ENCODE measurements around the gene MRPL33.

The MRPL33 gene

DNA sequence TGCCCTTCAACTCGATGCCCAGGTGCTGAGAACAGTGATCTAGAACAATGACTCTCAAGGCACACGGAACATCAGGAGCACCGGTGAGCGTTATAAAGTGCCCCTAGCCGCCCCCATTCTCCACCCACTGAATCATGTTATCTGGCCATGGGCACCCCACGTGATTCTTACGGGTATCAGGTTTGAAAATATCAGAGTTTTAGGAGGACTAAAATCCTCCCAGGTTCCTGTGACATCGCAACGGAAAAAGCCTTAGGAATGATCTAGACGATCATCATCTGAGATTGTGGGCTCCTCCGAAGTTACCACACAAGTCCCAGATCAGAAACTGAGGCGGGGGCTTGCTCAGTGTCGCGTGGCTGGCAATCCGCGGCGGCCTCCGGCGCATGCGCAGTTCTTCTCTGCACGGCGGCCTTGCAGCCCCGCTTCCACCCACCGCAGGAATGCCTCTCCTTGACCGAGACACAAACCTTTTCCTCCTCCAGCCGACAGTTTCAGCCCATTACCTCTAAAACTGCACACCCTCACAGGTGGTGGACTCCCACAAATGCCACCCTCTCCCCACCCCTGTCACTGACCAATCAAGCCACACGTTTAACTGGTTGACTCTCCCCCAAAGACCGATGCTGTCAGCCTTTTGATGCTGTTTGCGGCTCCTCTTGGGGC is 5.8 kb upstream of the MRPL33 start:
- DNase-seq (ENCODE audit: low read depth), result no peak
- no peak for TF ChIP-seq CTCF (IDR thresholded peaks at IDR 0.05; ENCODE audit: control insufficient read depth, extremely low read depth, insufficient read depth)
- no peak overlapping the region for H3K4me3 ChIP-seq (ENCODE audit: low read depth, low read length)

- TF ChIP-seq CTCF (IDR thresholded peaks at IDR 0.05; ENCODE audit: control insufficient read depth, extremely low read depth, insufficient read depth), result no peak
- DNase-seq (ENCODE audit: low read depth), result no peak
- no peak overlapping the region for H3K4me3 ChIP-seq (ENCODE audit: low read depth, low read length)
Measured at GRCh38 chr2:27766287-27766661, 5.2 kb upstream of the MRPL33 start.

DNA sequence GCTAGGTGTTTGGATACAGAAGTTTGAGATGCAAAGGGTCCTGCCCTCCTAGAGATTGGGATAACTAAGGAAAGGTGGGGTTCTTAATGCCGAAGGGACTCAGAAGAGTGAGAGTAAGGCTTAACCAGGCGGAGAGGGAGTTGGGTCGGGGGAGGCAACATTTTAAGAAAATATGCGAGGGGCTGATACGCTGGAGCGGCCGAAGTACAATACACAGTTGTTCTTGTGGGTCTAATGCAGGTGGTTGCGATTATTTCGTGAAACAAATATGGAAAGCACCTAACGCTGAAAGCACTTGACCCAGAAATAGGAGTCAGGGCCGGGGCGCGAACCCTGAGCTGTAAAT is 344 bp upstream of the MRPL33 start:
- H3K4me3 ChIP-seq (ENCODE audit: low read depth, low read length), result peak overlapping the region; percentile 92
- DNase-seq (ENCODE audit: low read depth), result no peak
- no peak for TF ChIP-seq CTCF (IDR thresholded peaks at IDR 0.05; ENCODE audit: control insufficient read depth, extremely low read depth, insufficient read depth)

DNA sequence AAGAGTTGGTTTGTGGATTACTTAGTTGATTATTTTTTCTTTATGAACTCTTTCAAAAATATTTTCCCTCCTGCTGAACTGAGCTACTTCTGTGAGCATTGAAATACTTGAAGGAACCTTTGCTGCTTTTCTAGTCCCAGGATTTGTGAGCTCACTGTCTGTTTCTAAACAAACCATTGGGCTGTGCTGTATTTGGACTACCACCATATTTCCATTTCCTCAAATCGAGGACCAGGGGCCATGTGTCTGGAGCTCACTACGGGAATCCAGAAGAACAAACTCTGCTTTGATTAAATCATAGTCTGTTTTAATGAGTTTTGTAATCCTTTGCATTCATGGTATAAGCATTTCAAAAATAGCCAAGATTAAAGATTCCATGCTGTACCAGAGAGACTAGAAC is 1.3 kb downstream of the MRPL33 start:
- H3K4me3 ChIP-seq (ENCODE audit: low read depth, low read length), result peak overlapping the region; percentile 92
- no peak for DNase-seq (ENCODE audit: low read depth)
- TF ChIP-seq CTCF (IDR thresholded peaks at IDR 0.05; ENCODE audit: control insufficient read depth, extremely low read depth, insufficient read depth), result no peak

DNA sequence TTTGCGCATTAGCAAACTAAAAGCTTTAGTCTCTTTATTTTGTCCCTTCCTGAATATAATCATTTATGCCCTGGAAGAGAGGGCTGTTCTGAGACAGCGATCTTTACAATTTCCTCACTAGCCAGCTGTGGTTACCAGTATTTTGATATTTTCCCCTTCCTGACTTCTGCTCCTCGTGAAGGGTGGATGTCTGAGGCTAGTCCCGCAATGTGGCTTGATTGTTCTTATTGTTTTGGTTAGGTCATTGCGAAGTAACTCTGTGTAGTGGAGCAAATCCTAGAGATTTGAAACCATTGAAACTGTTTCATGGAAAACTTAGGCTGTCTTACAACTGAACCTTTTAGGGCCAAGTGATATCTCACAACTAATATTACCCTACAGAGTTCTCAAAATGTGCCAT is 2.4 kb downstream of the MRPL33 start:
- no peak overlapping the region for H3K4me3 ChIP-seq (ENCODE audit: low read depth, low read length)

GRCh38 chr2:27776097-27776496 is 4.6 kb downstream of the MRPL33 start:
- DNase-seq (ENCODE audit: low read depth), result no peak
- TF ChIP-seq CTCF (IDR thresholded peaks at IDR 0.05; ENCODE audit: control insufficient read depth, extremely low read depth, insufficient read depth), result no peak
- H3K4me3 ChIP-seq (ENCODE audit: low read depth, low read length), result no peak overlapping the region

More for the DNA sequence above, 2.4 kb downstream of the MRPL33 start:
- no peak for DNase-seq (ENCODE audit: low read depth)
- TF ChIP-seq CTCF (IDR thresholded peaks at IDR 0.05; ENCODE audit: control insufficient read depth, extremely low read depth, insufficient read depth), result no peak

- TF ChIP-seq CTCF (IDR thresholded peaks at IDR 0.05; ENCODE audit: control insufficient read depth, extremely low read depth, insufficient read depth), result no peak
- DNase-seq (ENCODE audit: low read depth), result no peak
Measured at GRCh38 chr2:27776696-27777095, 5.2 kb downstream of the MRPL33 start.

More at GRCh38 chr2:27776696-27777095, 5.2 kb downstream of the MRPL33 start:
- no peak overlapping the region for H3K4me3 ChIP-seq (ENCODE audit: low read depth, low read length)

Measured in LNCaP clone FGC (cell line).